ENCODE measurements around the gene FKBP10. TPM values are rescaled to one million over a fixed set of nuclear protein-coding genes. Genes with fewer than 3 reads are reported as not detected.

The FKBP10 gene
- total and polyA plus RNA-seq, 2 donors (not counting 3 experiments of a cell fraction or from before 2014, with no cell fraction given): 168 to 377 TPM

GRCh38 chr17:41785859-41786226 lies 27.0 kb upstream of the FKBP10 start:
- peaks cover 0 to 7% of the 10 kb centered on the region in 2 experiments for H3K27me3 ChIP-seq (ENCODE audit: control insufficient read depth in 2 of 2, insufficient read depth in 2 of 2, low read length in 2 of 2)
- no TSS peak for BruUV-seq (replicated peaks)
- H3K9ac ChIP-seq (replicated peaks; ENCODE audit: extremely low read depth, insufficient read depth, low read length): peak overlapping the region; percentile 71
- H3K4me1 ChIP-seq (ENCODE audit: control insufficient read depth, extremely low read depth, insufficient read depth, low read length): no peaks in the 10 kb centered on the region
- FAIRE-seq: no peak
- TF ChIP-seq MAX (IDR thresholded peaks at IDR 0.05; ENCODE audit: insufficient read depth, insufficient read length) (no peak), EZH2 (IDR thresholded peaks at IDR 0.05; ENCODE audit: borderline replicate concordance, low read depth, low read length, severe bottlenecking) (no peak), MYC (IDR thresholded peaks at IDR 0.05; ENCODE audit: low read depth, low read length) (no peak), GATA2 (IDR thresholded peaks at IDR 0.05; ENCODE audit: insufficient read depth, insufficient read length, low read depth, low read length) (no peak), JUN (IDR thresholded peaks at IDR 0.05; ENCODE audit: borderline replicate concordance, insufficient read depth, insufficient read length, low read depth) (no peak), POLR2A (IDR thresholded peaks at IDR 0.05; ENCODE audit: low read depth, low read length) (no peak), POLR2AphosphoS5 (IDR thresholded peaks at IDR 0.05; ENCODE audit: insufficient read depth, low read depth, low read length) (no peak), FOS (IDR thresholded peaks at IDR 0.05; ENCODE audit: borderline replicate concordance, insufficient read depth, low read length) (no peak)
- TF ChIP-seq, protein P1, sequence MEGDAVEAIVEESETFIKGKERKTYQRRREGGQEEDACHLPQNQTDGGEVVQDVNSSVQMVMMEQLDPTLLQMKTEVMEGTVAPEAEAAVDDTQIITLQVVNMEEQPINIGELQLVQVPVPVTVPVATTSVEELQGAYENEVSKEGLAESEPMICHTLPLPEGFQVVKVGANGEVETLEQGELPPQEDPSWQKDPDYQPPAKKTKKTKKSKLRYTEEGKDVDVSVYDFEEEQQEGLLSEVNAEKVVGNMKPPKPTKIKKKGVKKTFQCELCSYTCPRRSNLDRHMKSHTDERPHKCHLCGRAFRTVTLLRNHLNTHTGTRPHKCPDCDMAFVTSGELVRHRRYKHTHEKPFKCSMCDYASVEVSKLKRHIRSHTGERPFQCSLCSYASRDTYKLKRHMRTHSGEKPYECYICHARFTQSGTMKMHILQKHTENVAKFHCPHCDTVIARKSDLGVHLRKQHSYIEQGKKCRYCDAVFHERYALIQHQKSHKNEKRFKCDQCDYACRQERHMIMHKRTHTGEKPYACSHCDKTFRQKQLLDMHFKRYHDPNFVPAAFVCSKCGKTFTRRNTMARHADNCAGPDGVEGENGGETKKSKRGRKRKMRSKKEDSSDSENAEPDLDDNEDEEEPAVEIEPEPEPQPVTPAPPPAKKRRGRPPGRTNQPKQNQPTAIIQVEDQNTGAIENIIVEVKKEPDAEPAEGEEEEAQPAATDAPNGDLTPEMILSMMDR (IDR thresholded peaks at IDR 0.05; ENCODE audit: extremely low read depth in 1 of 2, insufficient read depth in 1 of 2, low read depth in 1 of 2, low read length in 2 of 2): no peak
- peak overlapping the region; percentile 14 to 98 (median 52) for H3K4me3 ChIP-seq (replicated peaks in 1 of 3; ENCODE audit: insufficient read depth in 1 of 3, low read depth in 1 of 3, low read length in 3 of 3)
- POLR2A ChIA-PET: interaction anchor here (0.6 to 2.4 kb wide), 11 partner anchors 8 to 121 kb away, joined by 3 to 82 read pairs (median 5); partner anchors contain the start of gene EIF1
- dilution Hi-C loops (cut with MboI; ENCODE audit: extremely low pct_ligation_motif_present, low sequenced_read_pairs): no loop called here
- no peaks in the 10 kb centered on the region for H3K9me1 ChIP-seq (replicated peaks; ENCODE audit: control insufficient read depth, extremely low read depth, insufficient read depth, low read length)
- peak overlapping the region; percentile 3 for H3K4me2 ChIP-seq (ENCODE audit: insufficient read depth, low read length)
- CTCF ChIA-PET: interaction anchor here (1.4 to 4.1 kb wide), 8 partner anchors 11 to 97 kb away, joined by 3 to 169 read pairs (median 19); partner anchors contain the start of gene EIF1
- intact Hi-C loops (cut with micrococcal nuclease): loop anchor here (1.0 to 2.0 kb wide), 3 partner anchors 9 to 15 kb away; no protein-coding TSS in a partner anchor
- H2AFZ ChIP-seq (ENCODE audit: low read depth, low read length): peak overlapping the region; percentile 8
- peak overlapping the region; percentile 0 for H3K27ac ChIP-seq (ENCODE audit: insufficient read depth, low read depth, low read length)
- H3K36me3 ChIP-seq (ENCODE audit: control insufficient read depth in 2 of 2, extremely low read depth in 1 of 2, insufficient read depth in 2 of 2, low read length in 2 of 2): no peaks in the 10 kb centered on the region
- no peaks in the 10 kb centered on the region for H3K9me3 ChIP-seq (replicated peaks; ENCODE audit: control insufficient read depth, insufficient read depth, low read length)
- H4K20me1 ChIP-seq (replicated peaks; ENCODE audit: control insufficient read depth, extremely low read depth, insufficient read depth, low read length): no peaks in the 10 kb centered on the region
- H3K79me2 ChIP-seq (ENCODE audit: control insufficient read depth, insufficient read depth, low read length): no peaks in the 10 kb centered on the region
- DNase-seq (ENCODE audit: low read depth, low spot score): peak; percentile 38
